GM23338 (cell line): Measurements from ENCODE around the gene RAB40B. TPM values are rescaled to one million over a fixed set of nuclear protein-coding genes. Genes with fewer than 3 reads are reported as not detected.

Source experiments
- ATAC-seq: fragments of 200-7000 bp; cut with Tn5 transposase; 3 replicates; pipeline ENCODE4 v1.9.1; 2020
- DNase-seq: peaks from one replicate; pipeline ENCODE4 v3.0.0-alpha.2; 2015; ENCODE audit warnings: low spot score
- H2AFZ ChIP-seq: fragments of 200-600 bp; sonication (generic); 2 replicates; pipeline ENCODE4 v1.8.0; 2016; ENCODE audit warnings: antibody characterized with exemption, mild to moderate bottlenecking, moderate library complexity
- H3F3A ChIP-seq: fragments of 200-600 bp; sonication (generic); replicated peaks from 2 replicates; pipeline ENCODE4 v1.8.0; 2017; ENCODE audit warnings: antibody characterized with exemption, mixed run types, low read depth
- H3K27ac ChIP-seq: fragments of 200-600 bp; sonication (generic); 2 replicates; pipeline ENCODE4 v1.6.1; 2016; ENCODE audit warnings: low read depth
- H3K27me3 ChIP-seq: fragments of 200-600 bp; sonication (generic); 2 replicates; pipeline ENCODE4 v1.8.0; 2016; ENCODE audit warnings: mild to moderate bottlenecking, mixed run types, moderate library complexity; ENCODE audit not compliant: insufficient read depth
- H3K36me3 ChIP-seq: fragments of 200-600 bp; sonication (generic); 2 replicates; pipeline ENCODE4 v1.8.0; 2016; ENCODE audit warnings: mild to moderate bottlenecking; ENCODE audit not compliant: insufficient read depth
- H3K4me1 ChIP-seq: fragments of 200-600 bp; sonication (generic); 2 replicates; pipeline ENCODE4 v1.8.0; 2016; ENCODE audit warnings: mild to moderate bottlenecking, moderate library complexity; ENCODE audit not compliant: insufficient read depth
- H3K4me2 ChIP-seq: fragments of 200-600 bp; sonication (generic); 2 replicates; pipeline ENCODE4 v1.7.1; 2017; ENCODE audit warnings: mixed run types
- H3K4me3 ChIP-seq: fragments of 200-600 bp; sonication (generic); 2 replicates; pipeline ENCODE4 v1.6.1; 2016; ENCODE audit warnings: mixed run types
- H3K79me2 ChIP-seq: fragments of 200-600 bp; sonication (generic); replicated peaks from 2 replicates; pipeline ENCODE4 v1.8.0; 2017; ENCODE audit warnings: mild to moderate bottlenecking; ENCODE audit not compliant: insufficient read depth
- H3K9me2 ChIP-seq: fragments of 200-600 bp; sonication (generic); 2 replicates; pipeline ENCODE4 v1.8.0; 2017; ENCODE audit not compliant: insufficient read depth
- H4K20me1 ChIP-seq: fragments of 200-600 bp; sonication (generic); replicated peaks from 2 replicates; pipeline ENCODE4 v1.8.0; 2017; ENCODE audit warnings: mild to moderate bottlenecking; ENCODE audit not compliant: insufficient read depth
- H3K27ac Mint-ChIP-seq: 2 replicates; pipeline ENCODE4 v1.8.0; 2020; ENCODE audit warnings: inconsistent platforms, mild to moderate bottlenecking, moderate library complexity, mixed read lengths
- H3K27me3 Mint-ChIP-seq: 3 replicates; pipeline ENCODE4 v1.8.0; 2022; ENCODE audit warnings: low read depth, mild to moderate bottlenecking, moderate library complexity, mixed read lengths, inconsistent platforms; ENCODE audit not compliant: insufficient read depth, poor library complexity
- H3K36me3 Mint-ChIP-seq: 3 replicates; pipeline ENCODE4 v1.8.0; 2021; ENCODE audit warnings: low read depth, mild to moderate bottlenecking, inconsistent platforms, moderate library complexity, mixed read lengths
- H3K4me1 Mint-ChIP-seq: 3 replicates; pipeline ENCODE4 v1.8.0; 2020; ENCODE audit warnings: mild to moderate bottlenecking, inconsistent platforms, mixed read lengths
- H3K4me3 Mint-ChIP-seq: 3 replicates; pipeline ENCODE4 v1.8.0; 2021; ENCODE audit warnings: moderate library complexity, mild to moderate bottlenecking, inconsistent platforms, mixed read lengths
- H3K9me3 Mint-ChIP-seq: 3 replicates; pipeline ENCODE4 v1.8.0; 2020; ENCODE audit warnings: moderate library complexity, mild to moderate bottlenecking, inconsistent platforms, mixed read lengths
- CREB1 ChIP-seq: fragments of 250-450 bp; sonication (Bioruptor Pico); IDR thresholded peaks from 2 replicates; pipeline ENCODE4 v1.5.0; 2020; ENCODE audit warnings: low read depth, mild to moderate bottlenecking, moderate library complexity
- CTCF ChIP-seq, 2 experiments: fragments of 200-600 bp in 1 of 2; sonication (generic) in 1 of 2; conservative IDR thresholded peaks; 2 replicates each; pipeline versions ENCODE4 v1.5.1 to v1.6.1; 2016 to 2017; ENCODE audit warnings: antibody characterized with exemption in 2 of 2, low read depth in 2 of 2, mild to moderate bottlenecking in 2 of 2, moderate library complexity in 1 of 2
- EZH2phosphoT487 ChIP-seq: fragments of 200-600 bp; sonication (generic); IDR thresholded peaks from one replicate; pipeline ENCODE4 v1.8.1; 2018; ENCODE audit warnings: antibody characterized with exemption; ENCODE audit not compliant: unreplicated experiment
- NANOG ChIP-seq: IDR thresholded peaks from 2 replicates; pipeline ENCODE4 v1.6.1; 2016; ENCODE audit warnings: antibody characterized with exemption, borderline replicate concordance
- STAT1 ChIP-seq: IDR thresholded peaks from one replicate; pipeline ENCODE4 v1.6.1; 2016; ENCODE audit warnings: antibody characterized with exemption; ENCODE audit not compliant: unreplicated experiment
- ZNF114 ChIP-seq: fragments of 250-450 bp; sonication (Bioruptor Pico); IDR thresholded peaks from 2 replicates; pipeline ENCODE4 v1.5.0; 2020; ENCODE audit warnings: mild to moderate bottlenecking, moderate library complexity
- ZNF331 ChIP-seq: fragments of 250-450 bp; sonication (Bioruptor Pico); IDR thresholded peaks from 2 replicates; pipeline ENCODE4 v1.5.0; 2020; ENCODE audit warnings: low read depth, mild to moderate bottlenecking, moderate library complexity
- ZNF462 ChIP-seq: fragments of 250-450 bp; sonication (Bioruptor Pico); IDR thresholded peaks from 2 replicates; pipeline ENCODE4 v1.5.0; 2020; ENCODE audit warnings: mild to moderate bottlenecking, moderate library complexity
- polyA plus RNA-seq: library from polyadenylated mRNA; unstranded; fragments of >200 nt; fragmentation: Nextera tagmentation; extraction: Ambion mirVana; gene quantifications from 2 replicates; pipeline ENCODE4 v1.2.1, GENCODE V29; 2016
- total RNA-seq: library from RNA; depleted of rRNA; stranded (reverse); fragments of >200 nt; shearing (Covaris generic); gene quantifications from 2 replicates; pipeline ENCODE4 v1.2.3, GENCODE V29; 2014
- TF ChIP-seq, protein P1 (sequence below): IDR thresholded peaks from one replicate; pipeline ENCODE4 v1.6.1; 2018; ENCODE audit warnings: antibody characterized with exemption; ENCODE audit not compliant: unreplicated experiment

Gene RAB40B
- total and polyA plus RNA-seq, 2 experiments from 2014 or later, result 4.2 to 5.2 TPM

DNA sequence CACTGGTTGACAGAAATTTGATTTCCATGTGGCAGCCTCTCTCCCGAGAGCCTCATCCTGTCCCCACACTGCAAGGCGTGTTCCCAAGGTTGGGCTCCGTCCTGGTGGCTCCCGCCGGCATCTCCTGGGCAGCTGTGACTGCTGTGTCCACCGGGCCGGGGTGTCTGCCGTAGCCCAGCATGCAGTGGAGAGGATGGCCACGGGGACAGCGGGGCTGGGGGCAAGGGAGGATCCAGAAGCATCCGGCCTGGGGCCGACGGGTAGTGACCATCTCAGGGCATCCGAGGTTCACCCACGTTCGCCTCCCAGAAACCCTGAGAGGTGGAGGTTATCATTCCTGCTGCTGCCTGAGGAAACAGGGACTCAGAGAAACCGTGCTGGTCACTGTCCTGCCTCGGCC lies 7.3 kb upstream of the RAB40B start:
- no peak overlapping the region for H3K4me3 ChIP-seq
- TF ChIP-seq STAT1 (no peak), CREB1 (CRISPR knock-in tag) (no peak), ZNF331 (CRISPR knock-in tag) (no peak), CTCF (conservative IDR thresholded peaks at IDR 0.05; ENCODE audit: low read depth in 2 of 2) (no peak), NANOG (no peak), ZNF114 (CRISPR knock-in tag) (no peak)
- ATAC-seq (no peak), DNase-seq (no peak)
- no peaks in the 10 kb centered on the region for H3F3A ChIP-seq
- H3K36me3 ChIP-seq, result no peaks in the 10 kb centered on the region
- no peaks in the 10 kb centered on the region for H3K27me3 ChIP-seq
- Mint-ChIP-seq H3K27ac (no peak overlapping the region), H3K9me3 (no peaks in the 10 kb centered on the region), H3K4me1 (no peaks in the 10 kb centered on the region), H3K4me3 (no peak overlapping the region), H3K27me3 (peaks cover 7% of the 10 kb centered on the region), H3K36me3 (no peaks in the 10 kb centered on the region)
- no peaks in the 10 kb centered on the region for H3K9me2 ChIP-seq
- no peaks in the 10 kb centered on the region for H4K20me1 ChIP-seq
- no peak overlapping the region for H3K4me2 ChIP-seq
- H2AFZ ChIP-seq, result no peak overlapping the region
- no peaks in the 10 kb centered on the region for H3K79me2 ChIP-seq
- no peak overlapping the region for H3K27ac ChIP-seq
- no peaks in the 10 kb centered on the region for H3K4me1 ChIP-seq

DNA sequence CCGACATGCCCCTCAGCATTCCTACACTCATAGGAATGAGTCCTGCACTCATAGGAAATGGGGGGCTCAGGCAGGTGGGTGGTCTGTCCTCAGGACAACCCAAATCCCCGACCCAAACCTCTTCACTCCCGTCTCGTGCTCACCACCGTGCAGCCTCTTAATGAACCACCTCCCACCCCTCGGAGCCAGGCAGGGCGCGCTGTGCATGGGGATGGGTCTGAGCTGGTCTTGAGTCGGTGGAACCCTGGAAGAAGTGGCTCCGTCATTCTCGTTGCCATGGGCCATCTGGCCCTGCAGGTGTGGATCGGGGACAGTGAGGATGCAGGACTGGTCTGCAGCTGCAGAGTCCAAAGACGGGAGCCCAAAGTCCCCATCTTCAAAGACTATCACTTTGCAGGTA lies 6.4 kb upstream of the RAB40B start:
- H3F3A ChIP-seq, result no peaks in the 10 kb centered on the region
- no peaks in the 10 kb centered on the region for H3K4me1 Mint-ChIP-seq
- DNase-seq (no peak), ATAC-seq (no peak)
- H3K36me3 Mint-ChIP-seq, result no peaks in the 10 kb centered on the region
- no peaks in the 10 kb centered on the region for H3K9me2 ChIP-seq
- H4K20me1 ChIP-seq, result no peaks in the 10 kb centered on the region
- no peak overlapping the region for H3K4me3 ChIP-seq
- H3K27me3 Mint-ChIP-seq, result peaks cover 9% of the 10 kb centered on the region
- H3K27ac ChIP-seq, result no peak overlapping the region
- no peaks in the 10 kb centered on the region for H3K79me2 ChIP-seq
- no peak overlapping the region for H3K27ac Mint-ChIP-seq
- H3K36me3 ChIP-seq, result no peaks in the 10 kb centered on the region
- no peak overlapping the region for H3K4me3 Mint-ChIP-seq
- H3K4me1 ChIP-seq, result no peaks in the 10 kb centered on the region
- H3K9me3 Mint-ChIP-seq, result no peaks in the 10 kb centered on the region
- no peak overlapping the region for H2AFZ ChIP-seq
- peaks cover 2% of the 10 kb centered on the region; the same call in 1 of the 2 replicates for H3K27me3 ChIP-seq
- no peak overlapping the region for H3K4me2 ChIP-seq
- TF ChIP-seq ZNF462 (CRISPR knock-in tag) (no peak), EZH2phosphoT487 (no peak), NANOG (no peak), ZNF331 (CRISPR knock-in tag) (no peak), CREB1 (CRISPR knock-in tag) (no peak)
- TF ChIP-seq, protein P1, sequence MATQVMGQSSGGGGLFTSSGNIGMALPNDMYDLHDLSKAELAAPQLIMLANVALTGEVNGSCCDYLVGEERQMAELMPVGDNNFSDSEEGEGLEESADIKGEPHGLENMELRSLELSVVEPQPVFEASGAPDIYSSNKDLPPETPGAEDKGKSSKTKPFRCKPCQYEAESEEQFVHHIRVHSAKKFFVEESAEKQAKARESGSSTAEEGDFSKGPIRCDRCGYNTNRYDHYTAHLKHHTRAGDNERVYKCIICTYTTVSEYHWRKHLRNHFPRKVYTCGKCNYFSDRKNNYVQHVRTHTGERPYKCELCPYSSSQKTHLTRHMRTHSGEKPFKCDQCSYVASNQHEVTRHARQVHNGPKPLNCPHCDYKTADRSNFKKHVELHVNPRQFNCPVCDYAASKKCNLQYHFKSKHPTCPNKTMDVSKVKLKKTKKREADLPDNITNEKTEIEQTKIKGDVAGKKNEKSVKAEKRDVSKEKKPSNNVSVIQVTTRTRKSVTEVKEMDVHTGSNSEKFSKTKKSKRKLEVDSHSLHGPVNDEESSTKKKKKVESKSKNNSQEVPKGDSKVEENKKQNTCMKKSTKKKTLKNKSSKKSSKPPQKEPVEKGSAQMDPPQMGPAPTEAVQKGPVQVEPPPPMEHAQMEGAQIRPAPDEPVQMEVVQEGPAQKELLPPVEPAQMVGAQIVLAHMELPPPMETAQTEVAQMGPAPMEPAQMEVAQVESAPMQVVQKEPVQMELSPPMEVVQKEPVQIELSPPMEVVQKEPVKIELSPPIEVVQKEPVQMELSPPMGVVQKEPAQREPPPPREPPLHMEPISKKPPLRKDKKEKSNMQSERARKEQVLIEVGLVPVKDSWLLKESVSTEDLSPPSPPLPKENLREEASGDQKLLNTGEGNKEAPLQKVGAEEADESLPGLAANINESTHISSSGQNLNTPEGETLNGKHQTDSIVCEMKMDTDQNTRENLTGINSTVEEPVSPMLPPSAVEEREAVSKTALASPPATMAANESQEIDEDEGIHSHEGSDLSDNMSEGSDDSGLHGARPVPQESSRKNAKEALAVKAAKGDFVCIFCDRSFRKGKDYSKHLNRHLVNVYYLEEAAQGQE, result no peak
